Epithelial cell of esophagus (primary cell): Measurements from ENCODE around the gene FBLN2.
A peak's percentile ranks its signal among the peaks of the same experiment; 100 is the strongest.
"Not testable (repeated sequence)": the region's sequence is repeated elsewhere in the genome, so short reads cannot be mapped to it uniquely, and the experiment has no call there.

Experiments
- DNase-seq: peaks from one replicate; pipeline ENCODE4 v3.0.0; 2010; ENCODE audit warnings: low read depth
- H3K4me3 ChIP-seq: 2 replicates; pipeline ENCODE4 v1.5.1; 2011; ENCODE audit warnings: mild to moderate bottlenecking, low read length, control low read depth
- CTCF ChIP-seq: IDR thresholded peaks from 2 replicates; pipeline ENCODE4 v1.5.1; 2011; ENCODE audit warnings: low read depth, mild to moderate bottlenecking, low read length, control low read depth, inconsistent platforms; ENCODE audit not compliant: insufficient read depth; ENCODE audit errors: missing control alignments

FBLN2 gene

GRCh38 chr3:13548696-13549622, at the start of gene FBLN2:
TSS of gene FBLN2 (plus strand) at chr3:13549125. CDS start at chr3:13570356, 21,231 bp downstream.
- H3K4me3 ChIP-seq = peak within 1 kb of the TSS; percentile 10
- no peak for TF ChIP-seq CTCF
- DNase-seq = peak; percentile 45

GRCh38 chr3:13499246-13499645, 49.7 kb upstream of the FBLN2 start:
- not testable (repeated sequence) for DNase-seq, H3K4me3 ChIP-seq

GRCh38 chr3:13500133-13500885, 48.6 kb upstream of the FBLN2 start:
- peak; percentile 22 for TF ChIP-seq CTCF
- DNase-seq = no peak
- no peak overlapping the region for H3K4me3 ChIP-seq

- H3K4me3 ChIP-seq = no peak overlapping the region
- peak; percentile 45 for DNase-seq
- TF ChIP-seq CTCF = no peak
Observed at GRCh38 chr3:13501056-13501455, 47.9 kb upstream of the FBLN2 start.

- no peak for DNase-seq
- no peak overlapping the region for H3K4me3 ChIP-seq
- no peak for TF ChIP-seq CTCF
Observed at GRCh38 chr3:13501521-13501920, 47.4 kb upstream of the FBLN2 start.

- no peak overlapping the region for H3K4me3 ChIP-seq
- no peak for DNase-seq
- no peak for TF ChIP-seq CTCF
Observed at GRCh38 chr3:13501958-13502790, 46.8 kb upstream of the FBLN2 start.

- no peak for TF ChIP-seq CTCF
- no peak for DNase-seq
- no peak overlapping the region for H3K4me3 ChIP-seq
Observed at GRCh38 chr3:13502791-13503060, 46.2 kb upstream of the FBLN2 start.
